GM21786 (cell line): ENCODE results near the gene PRAC1.

Experiments
- ATAC-seq: cut with Tn5 transposase; IDR thresholded peaks from one replicate; pipeline ENCODE4 v1.9.1; 2021; ENCODE audit not compliant: unreplicated experiment

The PRAC1 gene

DNA sequence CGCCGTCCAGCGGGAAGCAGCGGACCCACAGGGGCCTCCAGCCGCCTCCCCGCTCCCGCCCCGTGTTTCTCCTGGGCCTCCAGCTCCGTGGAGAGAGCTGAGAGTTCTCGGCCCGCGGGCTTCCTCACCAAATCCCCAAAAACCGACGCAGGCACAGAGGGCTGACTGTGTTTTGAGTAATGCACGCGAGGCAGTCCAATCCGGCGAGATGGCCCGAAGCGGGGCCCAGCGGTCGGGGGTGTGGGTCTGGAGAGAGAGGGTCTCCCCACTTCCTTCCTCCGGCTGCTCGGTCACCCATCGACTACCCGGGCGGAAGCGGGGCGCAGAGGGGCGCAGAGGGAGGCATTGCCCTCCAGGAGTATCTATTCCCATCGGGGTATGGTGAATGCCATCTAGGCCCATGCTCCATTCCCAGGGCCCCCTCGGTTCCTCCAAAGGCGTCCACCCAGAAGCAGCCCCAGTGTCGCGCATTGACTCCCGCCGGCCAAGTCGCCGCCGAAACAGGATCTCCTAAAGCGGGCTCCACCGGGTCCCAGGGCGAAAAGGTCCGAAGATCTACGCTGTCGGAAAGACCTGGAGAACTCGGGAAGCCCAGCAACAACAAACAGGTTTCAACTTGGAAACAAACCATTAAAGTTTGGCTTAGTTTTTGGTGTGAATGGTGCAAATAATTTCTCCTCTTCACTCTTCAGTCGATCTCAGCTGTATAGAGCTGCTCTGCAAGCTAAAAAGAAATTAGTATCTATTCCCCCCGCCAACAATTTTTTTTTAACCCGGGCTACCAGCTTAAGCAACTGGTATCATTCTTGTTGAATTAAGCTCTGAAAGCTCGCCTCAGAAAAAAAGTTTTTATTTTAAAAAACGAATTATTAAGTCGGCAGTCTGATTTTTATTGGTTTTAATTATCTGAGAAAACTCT, 25.4 kb upstream of the PRAC1 start:
- no peak for ATAC-seq

DNA sequence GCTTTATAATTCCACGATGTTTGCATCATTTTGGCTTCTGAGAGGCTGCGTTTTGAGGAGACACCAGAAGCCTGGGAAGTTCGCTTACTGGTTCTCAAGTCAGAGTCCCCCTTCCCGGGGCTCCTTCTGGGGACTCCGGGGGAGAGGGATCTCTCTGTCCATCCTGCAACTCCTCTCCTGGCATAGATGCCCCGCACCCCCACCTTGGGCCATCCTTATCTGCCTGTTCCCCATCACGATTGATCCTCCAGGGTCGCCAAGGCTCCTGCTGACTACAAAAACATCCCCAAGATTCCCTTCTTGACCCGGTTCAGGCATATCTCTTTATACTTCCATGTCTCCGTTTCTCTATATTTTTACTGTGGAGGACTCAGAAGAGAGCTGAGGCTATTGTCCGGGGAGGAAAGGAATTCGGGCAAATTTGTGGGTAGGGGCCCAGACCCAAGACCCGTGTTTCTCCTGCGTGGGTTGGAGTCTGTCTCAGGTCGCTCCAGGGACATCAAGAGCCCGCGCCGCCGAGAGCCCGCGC, 24.7 kb upstream of the PRAC1 start:
- no peak for ATAC-seq

DNA sequence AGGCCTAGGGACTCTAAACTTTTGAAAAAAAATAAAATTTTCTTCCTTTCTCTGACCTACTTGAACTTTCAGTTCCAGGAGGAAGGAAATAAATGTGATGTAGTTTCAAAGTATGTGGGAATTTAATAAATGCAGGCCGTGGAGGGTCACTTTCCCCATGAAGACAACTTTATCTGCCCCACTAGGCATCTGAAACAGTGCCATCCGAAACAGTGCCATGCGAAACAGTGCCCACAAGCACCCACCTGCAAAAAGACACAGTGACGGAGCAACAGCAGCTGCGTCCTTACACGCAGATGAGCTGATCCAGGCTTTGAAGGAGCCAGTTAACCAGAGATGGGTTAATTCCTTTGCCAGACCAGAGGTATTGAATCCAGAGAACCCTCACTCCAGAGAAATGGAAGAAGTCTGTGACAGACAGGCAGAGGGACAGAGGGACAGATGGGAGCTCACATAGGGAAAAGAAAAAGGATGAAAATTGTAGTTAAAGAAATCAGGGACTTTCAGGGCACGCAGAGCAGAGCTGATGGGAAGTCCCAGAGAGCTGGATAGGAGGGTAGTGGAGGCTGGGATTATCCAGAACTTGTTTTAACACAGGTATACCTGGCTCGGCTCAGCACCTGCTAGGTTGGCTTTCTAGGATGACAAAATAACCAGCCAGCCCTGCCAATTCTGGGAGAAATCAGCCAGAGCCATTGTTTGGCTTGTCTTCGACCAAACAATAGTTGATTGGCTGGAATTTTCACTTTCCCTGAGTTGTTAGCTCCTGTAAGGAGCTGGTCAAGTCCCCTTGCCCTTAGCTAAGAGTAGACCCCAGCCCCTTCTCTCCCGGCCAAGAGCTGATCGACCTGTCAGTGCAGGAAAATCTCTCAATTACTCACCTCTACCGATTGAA, 23.3 kb upstream of the PRAC1 start:
- no peak for ATAC-seq

DNA sequence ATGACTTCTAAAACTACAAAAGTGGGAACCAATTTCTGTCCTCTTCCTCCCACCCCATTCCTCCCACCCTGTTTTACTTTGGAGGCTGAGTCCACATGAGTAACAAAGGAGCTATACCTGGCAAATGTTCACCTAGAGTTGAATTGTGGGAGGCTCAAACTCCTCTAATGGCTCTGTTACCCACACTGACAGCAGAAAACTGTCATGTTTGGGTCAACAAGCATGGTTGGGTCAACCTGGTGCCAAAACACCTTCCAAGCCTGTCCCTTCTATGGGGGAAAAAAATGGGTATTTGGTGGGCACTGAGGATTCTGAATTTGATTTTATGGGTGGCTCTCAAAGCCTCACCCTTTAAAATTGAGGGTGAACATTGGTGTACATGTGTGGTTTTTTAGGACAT, 18.2 kb upstream of the PRAC1 start:
- no peak for ATAC-seq

DNA sequence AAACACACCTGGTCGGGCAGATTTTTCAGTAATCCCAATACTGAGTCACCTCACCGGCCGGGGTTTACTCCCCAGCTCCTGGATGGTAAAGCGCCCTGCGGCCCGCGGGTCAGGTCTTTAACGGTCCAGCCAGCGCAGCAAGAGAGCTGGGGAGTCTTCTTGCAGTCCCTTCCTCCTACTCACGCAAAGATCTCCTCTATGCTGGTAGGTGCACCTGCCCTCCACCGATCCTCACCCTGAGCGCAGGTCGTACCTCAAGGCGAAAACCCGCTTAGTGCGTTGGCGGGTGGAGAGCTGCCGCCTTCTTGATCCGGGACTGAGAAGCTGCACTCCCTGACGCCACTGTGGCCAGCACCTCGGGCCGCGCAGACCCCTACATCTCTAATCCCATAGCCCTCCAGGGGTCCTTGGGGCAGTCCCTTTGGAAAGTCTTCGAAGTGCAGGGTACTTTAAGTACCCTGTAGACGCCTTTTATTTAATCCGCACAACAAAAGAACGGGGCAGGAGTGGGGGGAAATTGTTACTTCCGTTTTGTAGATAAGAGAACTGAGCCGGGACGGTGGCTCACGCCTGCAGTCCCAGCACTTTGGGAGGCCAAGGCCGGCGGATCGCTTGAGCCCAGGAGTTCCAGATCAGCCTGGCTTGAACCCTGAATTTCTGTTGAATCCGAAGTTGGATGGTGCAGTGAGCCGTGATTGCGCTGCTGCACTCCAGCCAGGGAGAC, 16.6 kb upstream of the PRAC1 start:
- ATAC-seq = no peak

DNA sequence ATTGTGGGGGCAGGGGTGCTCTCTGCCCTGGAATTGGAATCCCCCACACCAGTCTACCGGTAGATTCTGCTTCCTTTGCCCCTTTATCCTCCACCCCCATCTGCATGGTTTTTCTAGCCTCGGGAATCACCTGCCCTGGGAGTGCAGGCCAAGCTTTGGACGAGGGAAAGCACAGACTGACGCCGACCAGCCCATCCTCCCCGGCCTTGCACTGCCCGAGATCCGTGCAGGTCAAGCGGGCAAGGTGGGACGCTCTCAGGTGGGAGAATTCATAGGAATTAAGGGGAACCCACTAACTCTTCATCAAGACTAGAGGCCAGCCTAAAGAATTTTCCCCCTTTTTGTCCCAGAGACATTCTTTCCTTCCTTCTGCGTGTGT, 16.1 kb upstream of the PRAC1 start:
- no peak for ATAC-seq

DNA sequence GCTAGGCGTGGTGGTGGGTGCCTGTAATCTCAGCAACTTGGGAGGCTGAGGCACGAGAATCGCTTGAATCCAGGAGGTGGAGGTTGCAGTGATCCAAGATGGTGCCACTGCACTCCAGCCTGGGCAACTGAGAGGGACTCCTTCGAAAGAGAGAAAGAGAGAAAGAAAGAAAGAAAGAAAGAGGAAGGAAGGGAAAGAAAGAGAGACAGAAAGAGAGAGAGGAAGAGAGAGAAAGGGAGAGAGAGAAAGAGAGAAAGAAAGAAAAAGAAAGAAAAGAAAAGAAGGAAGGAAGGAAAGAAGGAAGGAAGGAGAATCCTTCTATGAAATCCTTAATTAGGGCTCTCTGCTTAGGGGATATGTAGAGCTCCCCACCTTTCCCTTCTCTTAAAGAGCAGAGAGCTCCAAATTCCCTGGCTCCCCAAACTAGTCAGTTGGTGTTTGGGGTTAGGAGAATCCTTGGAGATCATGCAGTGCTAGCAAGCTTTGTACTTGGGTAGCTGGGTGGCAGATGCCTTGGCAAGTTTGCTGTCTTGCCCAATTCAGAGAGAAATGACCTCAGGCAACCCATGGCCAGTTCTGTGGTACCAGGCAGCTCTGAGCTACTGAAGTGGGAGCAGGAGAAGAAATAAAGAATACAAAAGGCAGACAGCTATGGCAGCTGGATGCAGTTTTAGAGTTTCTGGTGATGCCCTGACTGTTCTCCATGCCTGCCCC, 15.2 kb upstream of the PRAC1 start:
- no peak for ATAC-seq

DNA sequence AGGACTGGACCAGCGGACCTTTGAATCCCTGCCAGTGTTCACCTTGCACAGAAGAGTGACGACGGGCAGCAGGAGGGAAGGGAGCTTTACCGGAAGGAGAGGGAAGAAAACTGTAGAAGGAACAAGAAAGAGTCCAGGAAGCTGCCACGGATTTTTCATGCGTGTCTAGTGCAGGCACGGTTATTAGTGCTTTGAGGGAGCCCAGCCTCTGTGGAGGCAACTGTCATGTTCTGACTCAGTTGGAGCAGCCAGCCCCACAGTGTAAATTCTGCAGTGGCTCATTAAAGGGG, 12.7 kb upstream of the PRAC1 start:
- ATAC-seq = no peak

DNA sequence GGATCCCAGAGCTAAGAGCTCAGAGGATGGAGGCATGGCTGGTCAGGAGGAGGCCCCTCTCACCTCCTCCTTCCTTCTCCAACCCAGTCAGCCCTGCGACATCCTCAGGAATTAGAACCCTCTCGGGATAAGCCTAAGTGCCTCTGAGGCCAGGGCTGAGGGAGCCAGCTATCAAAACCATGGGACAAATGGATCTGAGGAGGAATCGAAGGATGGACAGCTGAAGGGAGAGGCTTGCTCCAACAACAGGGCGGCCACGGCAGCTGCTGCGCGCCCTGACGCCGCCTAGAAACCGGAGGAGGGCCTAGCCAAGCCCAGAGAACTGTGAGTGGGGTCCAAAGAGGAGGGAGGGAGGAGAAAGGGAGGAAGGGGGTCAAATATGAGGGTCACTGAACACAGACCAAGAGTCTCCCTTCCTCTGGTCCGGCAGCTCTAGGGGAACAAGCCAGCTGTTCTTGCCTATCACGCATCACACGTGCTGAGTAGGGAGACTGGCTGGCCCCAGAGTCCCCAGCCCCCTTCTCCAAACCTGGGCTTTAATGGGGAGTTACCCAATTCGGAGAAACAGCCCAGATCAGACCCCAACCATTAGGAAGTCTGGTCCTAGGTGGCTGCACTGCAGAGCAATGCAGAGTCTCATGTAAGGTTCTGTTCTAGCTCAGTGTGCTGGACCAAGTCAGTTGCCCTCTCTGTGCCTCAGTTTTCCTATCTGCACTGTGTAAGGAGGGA, 12.2 kb upstream of the PRAC1 start:
- ATAC-seq = no peak

DNA sequence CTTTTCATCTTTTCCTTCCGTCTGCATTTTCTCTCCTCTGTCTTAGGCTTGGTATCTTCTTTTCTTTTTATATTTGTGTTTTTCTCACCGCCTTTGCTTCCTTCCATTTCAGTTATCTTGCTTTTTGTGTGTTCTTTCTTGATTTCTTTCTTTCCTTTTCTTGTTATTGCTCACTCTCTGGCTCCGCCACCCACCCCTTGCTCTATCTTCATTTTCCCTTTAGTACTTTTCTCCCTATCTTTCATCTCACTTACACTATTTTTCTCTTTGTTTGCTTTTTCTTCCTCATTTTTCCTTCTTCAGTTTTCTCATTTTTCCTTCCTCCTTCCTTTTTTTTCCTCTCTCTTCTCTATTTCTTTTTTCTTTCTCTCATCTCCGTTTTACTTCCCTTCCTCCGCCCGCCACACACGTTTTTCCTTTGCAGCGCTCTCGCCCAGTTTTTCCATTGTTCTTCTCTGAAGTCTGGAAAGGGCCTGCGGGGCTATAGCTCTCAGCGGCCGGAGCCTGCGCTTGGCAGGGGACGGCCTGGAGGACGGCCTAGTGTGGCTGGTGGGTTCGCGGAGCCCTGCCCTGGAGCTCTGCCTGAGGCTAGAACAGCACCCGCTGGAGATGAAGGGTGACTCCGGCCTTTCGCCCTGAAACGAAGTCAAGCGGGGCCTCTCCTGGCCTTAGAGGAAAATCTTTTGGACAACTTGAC, 11.5 kb upstream of the PRAC1 start:
- no peak for ATAC-seq

DNA sequence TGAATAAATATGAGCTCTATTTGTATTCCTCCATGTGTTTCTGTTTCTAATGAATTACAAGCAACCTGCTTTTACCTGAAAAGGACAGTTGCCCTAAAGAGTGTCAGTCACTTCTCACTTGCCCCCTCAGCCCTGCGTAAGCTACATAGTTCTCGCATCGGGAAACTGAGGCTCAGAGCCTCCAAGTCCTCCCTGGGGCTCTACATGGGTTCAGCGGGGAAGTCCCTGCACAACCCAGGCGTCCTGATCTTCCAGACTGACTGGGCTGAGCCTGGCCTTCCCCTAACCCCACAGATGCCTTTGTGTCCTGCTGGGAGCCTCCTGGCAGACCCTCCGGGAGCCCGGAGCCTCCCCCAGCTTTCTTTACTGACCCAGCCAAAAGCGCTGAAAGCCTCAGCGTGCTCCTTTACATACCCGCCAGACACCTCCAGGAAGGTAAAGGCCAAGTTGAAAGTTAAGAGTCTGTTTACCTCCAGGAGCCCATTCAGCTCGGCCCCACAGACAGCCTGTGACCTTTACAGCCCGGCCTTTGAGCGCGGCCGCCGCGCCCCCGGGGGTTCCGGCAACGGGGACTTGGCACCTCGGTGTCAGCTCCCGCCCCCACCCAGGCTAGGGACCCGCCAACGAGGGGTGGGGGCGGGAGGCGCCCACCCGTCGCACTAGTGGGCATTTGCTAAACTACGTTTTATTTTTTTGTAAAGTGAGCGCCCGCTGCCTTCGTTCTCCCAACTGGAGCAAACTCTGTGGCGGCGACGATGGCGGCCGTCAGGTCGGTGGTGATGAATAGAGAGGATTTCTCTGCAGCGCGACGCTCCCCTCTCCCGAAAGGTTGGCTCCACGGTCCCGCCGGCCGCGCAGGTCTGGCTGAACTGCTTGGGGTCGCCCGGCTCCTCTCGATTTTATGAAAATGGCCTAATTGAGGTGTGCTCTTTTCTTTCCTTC, 10.6 kb upstream of the PRAC1 start:
- ATAC-seq = no peak

DNA sequence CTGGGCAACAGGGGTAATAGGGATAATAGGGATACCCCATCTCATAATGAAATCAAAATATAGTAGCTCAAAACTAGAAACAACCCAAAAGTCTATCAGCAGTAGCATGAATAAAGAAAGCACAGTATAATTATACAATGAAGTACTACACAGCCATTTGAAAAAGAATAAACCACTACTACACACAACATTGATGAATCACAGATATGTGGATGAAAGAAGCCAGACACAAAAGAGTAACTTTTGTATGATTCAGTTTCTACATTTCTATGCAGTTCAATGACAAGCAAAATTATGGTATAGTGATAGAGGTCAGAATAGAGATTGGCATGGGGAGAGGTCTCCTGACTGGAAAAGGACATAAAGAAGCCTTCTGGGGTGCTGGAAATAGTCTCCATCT, 9.0 kb upstream of the PRAC1 start:
- ATAC-seq = no peak

DNA sequence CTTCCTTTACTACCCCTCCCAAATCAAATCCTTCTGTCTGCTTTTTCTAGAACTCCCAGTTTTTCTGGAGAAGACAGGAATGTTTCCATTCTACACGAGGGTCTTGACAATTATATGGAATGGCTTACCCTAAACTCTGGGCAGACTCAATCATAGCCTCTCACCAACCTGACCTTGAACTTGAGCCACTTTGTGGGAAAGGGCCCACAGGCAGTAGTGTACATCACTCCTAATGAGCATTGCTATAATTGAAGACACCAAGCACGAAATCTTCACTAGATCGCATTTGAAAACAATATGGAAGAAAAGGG, 7.9 kb upstream of the PRAC1 start:
- no peak for ATAC-seq

DNA sequence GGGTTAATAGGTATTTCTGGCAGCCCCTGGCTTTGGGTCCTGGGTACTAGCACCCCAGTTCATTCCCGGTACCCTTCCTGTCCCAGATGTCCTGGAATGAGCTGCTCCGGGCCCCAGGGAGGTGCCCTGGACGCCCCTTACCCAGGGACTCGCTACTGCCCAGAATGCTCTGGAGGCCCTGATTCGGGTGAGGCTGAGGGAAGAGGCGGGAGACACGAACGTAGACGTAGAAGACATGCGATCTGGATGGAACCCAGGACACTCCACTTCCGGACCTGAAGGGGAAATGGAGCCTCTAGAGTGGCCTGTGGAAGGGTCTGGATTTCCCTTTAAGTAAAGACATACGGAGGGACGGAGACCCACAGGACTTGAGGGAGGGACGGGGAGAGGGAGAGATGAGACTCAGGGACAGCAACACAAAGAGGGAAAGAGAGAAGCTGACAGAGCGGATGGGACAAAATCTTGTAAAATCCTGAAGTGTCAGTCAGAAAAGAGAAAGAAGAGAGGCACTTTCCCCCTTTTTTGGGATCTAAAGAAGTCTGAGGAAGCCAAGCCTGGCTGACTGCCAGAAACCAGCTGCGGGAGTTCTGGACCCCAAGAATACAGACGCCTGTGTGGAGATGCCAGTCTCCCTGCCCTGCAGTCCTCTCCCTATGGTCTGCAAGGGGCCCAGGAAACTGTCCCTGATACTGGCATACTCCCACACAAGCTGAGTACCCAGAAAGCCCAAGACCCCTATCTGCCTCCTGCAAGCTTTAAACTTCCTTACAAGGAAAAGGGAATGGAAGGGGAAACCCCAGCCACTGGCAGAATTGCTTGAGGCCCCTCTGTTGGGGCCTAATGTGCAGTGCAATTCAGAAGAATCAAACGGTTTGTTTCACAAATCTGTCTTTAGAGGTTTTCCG, 7.3 kb upstream of the PRAC1 start:
- no peak for ATAC-seq

DNA sequence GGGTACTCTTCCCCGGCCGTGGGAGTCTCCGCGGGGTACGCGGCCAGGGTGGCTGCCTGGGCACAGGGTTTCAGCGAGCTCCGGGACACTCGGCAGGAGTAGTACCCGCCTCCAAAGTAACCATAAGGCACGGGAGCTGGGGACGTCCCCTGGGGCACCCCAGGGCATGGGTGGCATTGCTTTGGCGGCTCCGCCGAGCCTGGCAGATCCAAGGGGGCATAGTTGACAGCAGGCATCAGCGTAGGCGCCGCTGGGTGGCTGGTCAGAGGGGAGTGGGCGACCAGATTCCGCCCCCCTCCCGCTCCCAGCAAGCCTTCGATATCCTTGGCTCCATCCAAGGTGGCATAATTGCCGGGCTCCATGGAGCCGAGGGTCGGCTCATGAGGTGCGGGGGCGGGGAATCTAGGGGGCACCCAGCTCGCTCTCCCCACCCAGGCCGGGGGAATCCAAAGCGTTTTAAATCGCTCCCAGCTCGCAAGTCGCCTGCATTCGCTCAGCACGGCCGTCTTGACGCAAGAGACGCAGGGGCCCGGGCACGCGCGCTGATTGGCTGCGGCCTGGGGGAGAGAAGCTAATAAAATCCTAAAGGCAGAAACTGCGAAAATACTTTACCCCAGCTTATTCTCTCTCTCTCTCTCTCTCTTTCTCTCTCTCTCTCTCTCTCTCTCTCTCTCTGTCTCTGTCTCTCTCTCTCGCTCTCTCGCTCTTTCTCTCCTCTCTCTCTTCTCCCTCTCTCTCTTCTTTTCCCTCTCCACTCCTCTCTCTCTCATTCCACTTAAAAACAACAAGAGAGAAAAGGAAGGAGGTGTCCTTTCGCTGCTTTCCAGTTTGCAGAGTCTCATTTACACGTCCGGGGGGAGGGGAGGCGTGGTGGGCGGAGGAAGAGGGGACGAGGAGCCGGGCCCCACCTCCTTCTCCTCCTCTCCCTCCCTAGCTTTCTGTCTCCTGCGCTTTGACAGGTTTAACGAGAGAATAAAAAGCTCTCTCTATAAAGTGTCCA, 6.2 kb upstream of the PRAC1 start, which contains the start of gene HOXB13:
Gene HOXB13, minus strand, starts transcription at position 519 of the 1,000 bp plus-strand sequence. Its CDS starts 157 bp downstream, at position 362.
- no peak for ATAC-seq
